Measurements from ENCODE around the gene AJAP1. TPM values are rescaled to one million over a fixed set of nuclear protein-coding genes. Genes with fewer than 3 reads are reported as not detected.

AJAP1 gene
- total RNA-seq, 2 experiments from 2014 or later: not detected

DNA sequence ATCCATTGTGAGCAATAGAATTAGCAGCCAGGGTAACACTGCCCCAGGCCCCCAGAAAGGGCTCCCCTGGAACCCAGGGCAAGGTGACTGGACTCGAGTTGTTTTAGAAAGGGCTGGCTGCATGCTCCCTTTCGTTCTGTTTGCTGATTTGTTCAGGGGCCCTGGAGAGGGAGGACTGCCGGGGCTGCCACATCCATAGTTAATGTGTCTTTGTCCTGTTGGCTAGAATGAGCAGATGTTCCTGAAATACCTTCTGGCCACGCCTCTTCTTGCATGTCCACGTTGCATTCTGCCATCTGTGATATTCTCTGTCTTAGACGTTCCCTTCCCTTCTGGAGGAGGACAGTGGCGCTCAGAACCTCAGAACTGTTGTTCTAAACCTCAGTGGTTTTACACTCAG lies 118.8 kb downstream of the AJAP1 start:
- DNase-seq (no peak), ATAC-seq (no peak)
- Mint-ChIP-seq H3K27me3 (peaks cover 1% of the 10 kb centered on the region), H3K4me1 (no peaks in the 10 kb centered on the region), H3K9me3 (ENCODE audit: low read depth) (no peaks in the 10 kb centered on the region), H3K27ac (no peak overlapping the region), H3K4me3 (no peak overlapping the region), H3K36me3 (ENCODE audit: low read depth) (no peaks in the 10 kb centered on the region)
- CTCF ChIA-PET: no interaction called here
- POLR2A ChIA-PET: no interaction called here
- intact Hi-C loops (cut with DNase I, micrococcal nuclease): no loop called here

DNA sequence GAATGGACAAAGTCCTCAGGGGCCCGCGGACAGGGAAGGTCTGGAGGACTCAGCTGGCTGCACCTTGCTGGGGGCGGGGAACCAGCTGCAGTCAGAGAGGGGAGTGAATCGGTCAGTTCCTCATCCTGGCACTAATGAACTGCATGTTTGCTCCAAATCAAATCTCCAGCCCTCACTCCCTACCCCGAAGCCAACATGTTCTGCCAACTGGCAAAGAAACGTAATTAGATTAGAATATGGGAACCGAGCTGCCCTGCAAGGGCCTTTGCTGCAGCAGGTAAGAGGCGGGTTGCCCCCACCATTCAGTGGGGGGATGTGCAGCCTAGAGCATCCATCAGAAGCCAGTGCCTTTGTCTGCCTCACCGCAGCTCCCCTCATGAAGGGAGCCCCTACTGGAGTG lies 121.1 kb downstream of the AJAP1 start:
- DNase-seq: no peak
- ATAC-seq: no peak
- Mint-ChIP-seq H3K9me3 (ENCODE audit: low read depth) (no peaks in the 10 kb centered on the region), H3K36me3 (ENCODE audit: low read depth) (no peaks in the 10 kb centered on the region), H3K27me3 (peaks cover 1% of the 10 kb centered on the region), H3K4me1 (no peaks in the 10 kb centered on the region), H3K27ac (no peak overlapping the region), H3K4me3 (no peak overlapping the region)
- POLR2A ChIA-PET: no interaction called here
- CTCF ChIA-PET: no interaction called here
- intact Hi-C loops (cut with DNase I, micrococcal nuclease): no loop called here

DNA sequence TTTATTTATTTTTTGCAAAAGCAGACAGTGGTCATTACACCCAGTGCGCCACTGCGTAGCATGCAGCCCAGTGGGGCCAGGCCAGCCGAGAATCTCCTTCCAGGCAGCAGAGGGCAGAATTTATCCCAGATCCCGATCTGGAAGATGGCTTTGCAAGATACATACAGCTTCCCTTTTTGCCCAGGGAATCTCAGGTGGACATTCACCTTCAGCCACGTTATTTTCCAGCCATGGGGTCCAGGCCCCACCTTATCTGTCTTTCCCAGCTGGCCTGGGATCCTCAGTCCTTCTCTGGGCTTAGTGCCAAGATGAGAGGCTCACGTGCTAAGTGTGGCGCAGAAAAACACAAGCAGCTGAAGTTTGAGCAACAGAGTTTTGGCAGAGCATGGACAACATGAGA lies 123.6 kb downstream of the AJAP1 start:
- intact Hi-C loops (cut with DNase I, micrococcal nuclease): no loop called here
- H3K4me3 Mint-ChIP-seq: no peak overlapping the region
- H3K27me3 Mint-ChIP-seq: peaks cover 1% of the 10 kb centered on the region
- H3K9me3 Mint-ChIP-seq (ENCODE audit: low read depth): no peaks in the 10 kb centered on the region
- POLR2A ChIA-PET: no interaction called here
- no peak overlapping the region for H3K27ac Mint-ChIP-seq
- no peaks in the 10 kb centered on the region for H3K36me3 Mint-ChIP-seq (ENCODE audit: low read depth)
- DNase-seq (no peak), ATAC-seq (no peak)
- CTCF ChIA-PET: no interaction called here
- H3K4me1 Mint-ChIP-seq: no peaks in the 10 kb centered on the region

DNA sequence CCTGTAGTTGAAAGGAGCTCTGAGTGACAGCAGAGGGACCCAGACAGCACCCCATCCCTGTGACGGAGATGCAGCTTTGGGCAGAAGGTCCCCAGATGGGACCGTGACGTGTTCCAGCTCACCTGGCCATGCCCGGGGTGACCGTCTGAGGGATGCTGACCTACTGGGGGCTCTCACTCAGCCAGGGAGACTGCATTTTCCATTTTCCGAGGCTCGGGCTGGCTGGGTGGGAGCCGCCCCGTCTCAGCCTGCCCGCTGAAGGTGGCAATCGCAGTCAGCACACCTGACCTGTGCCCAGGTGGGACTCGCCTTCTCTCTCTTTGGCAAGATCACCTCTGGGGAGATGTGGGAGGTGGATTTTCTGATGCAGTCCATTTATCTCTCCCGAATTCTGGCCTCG lies 127.2 kb downstream of the AJAP1 start:
- DNase-seq (no peak), ATAC-seq (no peak)
- Mint-ChIP-seq H3K27ac (no peak overlapping the region), H3K4me3 (no peak overlapping the region), H3K27me3 (no peaks in the 10 kb centered on the region), H3K4me1 (no peaks in the 10 kb centered on the region), H3K36me3 (ENCODE audit: low read depth) (no peaks in the 10 kb centered on the region), H3K9me3 (ENCODE audit: low read depth) (no peaks in the 10 kb centered on the region)
- intact Hi-C loops (cut with DNase I, micrococcal nuclease): no loop called here
- CTCF ChIA-PET: no interaction called here
- POLR2A ChIA-PET: no interaction called here

DNA sequence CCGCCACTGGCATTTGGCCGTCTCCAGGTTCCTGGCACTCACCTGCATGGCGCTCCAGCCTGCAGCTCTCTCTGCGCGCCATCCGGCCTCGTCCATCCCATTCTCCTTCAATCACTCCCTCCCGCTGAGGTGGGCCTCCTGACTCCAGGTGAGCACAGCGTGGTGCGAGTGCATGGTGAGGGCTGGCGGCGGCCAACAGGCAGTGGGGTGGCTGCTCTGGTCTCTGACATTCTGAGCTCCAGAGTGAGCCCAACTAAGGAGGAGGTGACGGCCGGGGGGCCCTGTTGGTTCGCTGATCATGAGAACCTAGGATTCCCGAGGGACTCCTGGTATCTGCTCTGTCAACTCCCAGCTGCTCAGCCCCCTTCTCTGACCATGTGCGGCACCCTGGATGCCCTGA lies 130.4 kb downstream of the AJAP1 start:
- DNase-seq: no peak
- no peak for ATAC-seq
- POLR2A ChIA-PET: no interaction called here
- Mint-ChIP-seq H3K27me3 (peaks cover 7% of the 10 kb centered on the region), H3K36me3 (ENCODE audit: low read depth) (no peaks in the 10 kb centered on the region), H3K27ac (no peak overlapping the region), H3K4me3 (no peak overlapping the region), H3K4me1 (no peaks in the 10 kb centered on the region), H3K9me3 (ENCODE audit: low read depth) (no peaks in the 10 kb centered on the region)
- intact Hi-C loops (cut with DNase I, micrococcal nuclease): no loop called here
- CTCF ChIA-PET: no interaction called here

DNA sequence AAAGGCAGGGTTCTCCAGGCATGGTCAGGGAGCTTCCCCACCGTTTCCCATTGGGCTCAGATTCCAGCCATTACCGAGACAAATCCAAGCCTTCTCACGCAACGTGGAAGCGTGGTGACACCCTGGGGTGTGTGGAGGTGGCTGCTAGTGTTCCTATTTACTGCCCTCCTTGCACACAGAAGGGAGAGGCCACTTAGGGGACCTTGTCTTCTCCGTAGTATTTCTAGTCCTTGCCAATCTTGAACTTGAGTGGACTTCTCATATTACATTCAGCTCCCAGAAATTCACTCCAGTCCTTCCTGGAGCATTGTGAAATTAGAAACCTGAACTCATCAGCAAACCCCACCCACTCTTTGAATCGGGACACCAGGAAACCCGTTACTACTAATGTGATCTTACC lies 131.6 kb downstream of the AJAP1 start:
- H3K4me1 Mint-ChIP-seq: no peaks in the 10 kb centered on the region
- POLR2A ChIA-PET: no interaction called here

DNA sequence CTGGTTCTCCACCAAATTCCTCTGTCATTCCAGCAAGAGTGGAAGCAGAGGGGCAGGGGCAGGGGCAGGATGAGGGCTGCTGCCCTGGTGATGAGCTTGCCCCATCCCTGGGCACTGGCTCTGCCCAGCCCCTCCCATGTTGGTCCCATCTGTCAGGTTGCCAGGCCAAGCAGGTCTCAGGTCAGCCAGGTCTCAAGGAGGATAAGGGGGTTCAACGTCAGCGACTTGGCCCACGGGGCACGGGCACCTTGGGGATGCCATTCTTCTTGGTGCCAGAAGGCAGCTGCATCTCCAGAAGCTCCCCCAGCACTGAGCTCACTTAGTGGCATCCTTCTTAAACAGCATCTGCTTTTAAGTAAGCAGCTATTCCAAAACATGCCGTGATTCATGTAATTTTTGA lies 133.1 kb downstream of the AJAP1 start:
- intact Hi-C loops (cut with DNase I, micrococcal nuclease): no loop called here

More for the DNA sequence above, 131.6 kb downstream of the AJAP1 start:
- no peak for ATAC-seq
- Mint-ChIP-seq H3K9me3 (ENCODE audit: low read depth) (no peaks in the 10 kb centered on the region), H3K27ac (no peak overlapping the region), H3K27me3 (peaks cover 7% of the 10 kb centered on the region), H3K36me3 (ENCODE audit: low read depth) (no peaks in the 10 kb centered on the region), H3K4me3 (no peak overlapping the region)
- DNase-seq: no peak
- intact Hi-C loops (cut with DNase I, micrococcal nuclease): no loop called here
- CTCF ChIA-PET: no interaction called here

DNA sequence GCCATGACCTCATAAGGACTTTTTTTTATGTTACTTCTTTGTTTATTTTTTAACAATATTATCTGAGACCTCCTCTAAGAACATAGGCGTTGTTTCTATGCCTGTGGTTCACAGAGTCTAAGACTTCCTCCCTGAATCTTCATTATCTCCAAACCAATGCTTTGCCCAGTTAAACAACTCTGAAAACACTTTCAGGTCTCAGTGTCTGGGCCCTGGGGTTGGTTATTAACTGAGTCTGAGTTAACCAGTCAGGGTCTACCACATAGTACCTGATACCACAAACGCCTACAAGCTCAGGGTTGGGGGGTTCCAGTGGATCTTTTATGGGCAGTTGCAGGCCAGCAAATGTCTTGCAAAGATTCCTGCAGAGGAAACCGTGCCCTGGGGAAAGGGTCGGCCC lies 138.2 kb downstream of the AJAP1 start:
- no peak for ATAC-seq

More for the DNA sequence above, 133.1 kb downstream of the AJAP1 start:
- ChIA-PET POLR2A (no interaction called here), CTCF (no interaction called here)
- DNase-seq (no peak), ATAC-seq (no peak)
- H3K4me1 Mint-ChIP-seq: no peaks in the 10 kb centered on the region
- H3K4me3 Mint-ChIP-seq: no peak overlapping the region
- H3K9me3 Mint-ChIP-seq (ENCODE audit: low read depth): no peaks in the 10 kb centered on the region
- no peaks in the 10 kb centered on the region for H3K36me3 Mint-ChIP-seq (ENCODE audit: low read depth)
- no peak overlapping the region for H3K27ac Mint-ChIP-seq
- peaks cover 7% of the 10 kb centered on the region for H3K27me3 Mint-ChIP-seq

DNA sequence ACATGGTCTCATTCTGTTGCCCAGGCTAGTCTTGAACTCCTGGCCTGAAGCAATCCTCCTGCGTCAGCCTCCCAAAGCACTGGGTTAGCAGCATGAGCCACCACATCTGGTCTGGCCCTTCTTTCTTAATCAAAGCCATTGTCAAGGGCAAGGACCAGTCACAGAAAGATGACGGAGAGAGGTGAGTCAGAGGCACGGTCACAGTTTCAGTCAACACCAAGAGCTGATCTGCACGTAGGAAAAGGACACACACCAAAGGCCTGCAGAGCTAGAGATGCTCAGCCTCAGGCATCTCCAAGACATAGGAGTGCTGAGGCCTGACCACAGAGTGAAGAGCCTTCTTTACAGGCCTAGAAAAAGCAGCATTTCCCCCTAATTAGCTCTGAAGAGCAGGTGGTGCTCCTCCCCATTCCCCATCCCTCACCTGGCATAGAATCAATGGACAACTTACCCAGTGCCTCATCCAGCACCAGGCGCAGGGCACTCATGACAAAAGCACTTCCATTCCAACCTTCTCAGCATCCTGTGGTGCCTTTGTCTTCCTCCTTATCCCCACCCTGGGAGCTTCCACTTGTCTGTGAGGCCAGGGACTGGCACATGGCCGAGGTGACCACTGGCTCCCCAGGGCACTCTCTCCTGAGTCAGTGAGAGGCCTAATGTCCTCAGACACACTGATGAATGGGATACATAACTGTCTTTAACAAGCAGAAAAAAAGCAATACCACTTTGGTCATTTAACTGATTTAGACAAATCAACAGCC lies 139.8 kb downstream of the AJAP1 start:
- H3K4me3 Mint-ChIP-seq: no peak overlapping the region
- intact Hi-C loops (cut with DNase I, micrococcal nuclease): no loop called here
- H3K27ac Mint-ChIP-seq: no peak overlapping the region
- ChIA-PET CTCF (no interaction called here), POLR2A (no interaction called here)
- H3K27me3 Mint-ChIP-seq: no peaks in the 10 kb centered on the region
- DNase-seq (no peak), ATAC-seq (no peak)
- H3K4me1 Mint-ChIP-seq: no peaks in the 10 kb centered on the region
- no peaks in the 10 kb centered on the region for H3K9me3 Mint-ChIP-seq (ENCODE audit: low read depth)
- H3K36me3 Mint-ChIP-seq (ENCODE audit: low read depth): no peaks in the 10 kb centered on the region

More for the DNA sequence above, 138.2 kb downstream of the AJAP1 start:
- H3K4me1 Mint-ChIP-seq: no peaks in the 10 kb centered on the region
- no peaks in the 10 kb centered on the region for H3K9me3 Mint-ChIP-seq (ENCODE audit: low read depth)
- intact Hi-C loops (cut with DNase I, micrococcal nuclease): no loop called here
- ChIA-PET POLR2A (no interaction called here), CTCF (no interaction called here)
- no peaks in the 10 kb centered on the region for H3K36me3 Mint-ChIP-seq (ENCODE audit: low read depth)
- H3K4me3 Mint-ChIP-seq: no peak overlapping the region
- DNase-seq: no peak
- no peak overlapping the region for H3K27ac Mint-ChIP-seq
- peaks cover 7% of the 10 kb centered on the region for H3K27me3 Mint-ChIP-seq

DNA sequence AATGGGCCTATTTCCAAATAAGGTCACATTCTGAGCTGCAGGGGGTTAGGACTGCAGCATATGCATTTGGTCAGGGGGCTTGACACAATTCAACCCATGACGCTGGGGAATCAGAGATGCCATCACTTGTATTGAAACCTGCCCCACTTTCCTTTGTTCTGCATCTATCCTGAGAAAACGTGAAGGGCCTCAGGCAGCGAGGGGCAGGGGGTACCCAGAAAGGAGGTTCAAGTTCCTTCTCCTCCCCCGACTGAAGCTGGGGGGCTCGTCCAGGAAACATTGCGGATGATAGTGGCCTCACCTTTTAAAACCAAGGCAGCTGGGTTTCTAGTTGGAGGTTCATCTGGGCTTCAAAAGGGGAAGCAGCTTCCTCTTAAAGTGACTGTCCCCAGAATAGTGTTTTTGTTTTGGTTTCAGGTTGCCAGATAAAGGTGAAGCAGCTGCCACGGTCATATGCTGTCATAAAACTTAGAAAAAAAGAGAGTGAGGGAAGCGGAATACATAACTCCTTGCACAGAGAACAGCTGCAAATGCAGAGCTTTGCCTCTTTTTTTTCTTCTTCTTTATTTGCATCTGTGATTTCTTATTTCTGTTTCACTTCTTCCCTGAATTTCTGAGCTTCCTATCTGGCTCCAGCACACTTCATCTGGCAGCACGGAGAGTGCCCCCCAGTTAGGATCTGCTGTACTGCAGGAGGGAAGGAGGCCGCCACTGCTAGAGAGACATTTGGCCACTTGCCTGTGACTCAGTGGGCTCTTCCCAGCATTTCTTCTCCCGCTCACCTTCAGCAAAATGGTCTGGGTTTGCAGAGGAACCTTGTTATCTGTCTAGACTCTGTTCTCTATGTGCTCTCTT lies 142.0 kb downstream of the AJAP1 start:
- Mint-ChIP-seq H3K4me1 (no peaks in the 10 kb centered on the region), H3K36me3 (ENCODE audit: low read depth) (no peaks in the 10 kb centered on the region), H3K9me3 (ENCODE audit: low read depth) (no peaks in the 10 kb centered on the region), H3K27ac (no peak overlapping the region), H3K27me3 (peaks cover 10% of the 10 kb centered on the region), H3K4me3 (no peak overlapping the region)
- ChIA-PET CTCF (no interaction called here), POLR2A (interaction anchor here (0.6 kb wide), 1 partner anchor 48 kb away, joined by 4 read pairs; no protein-coding TSS in a partner anchor)
- DNase-seq: no peak
- ATAC-seq: no peak
- intact Hi-C loops (cut with DNase I, micrococcal nuclease): no loop called here

DNA sequence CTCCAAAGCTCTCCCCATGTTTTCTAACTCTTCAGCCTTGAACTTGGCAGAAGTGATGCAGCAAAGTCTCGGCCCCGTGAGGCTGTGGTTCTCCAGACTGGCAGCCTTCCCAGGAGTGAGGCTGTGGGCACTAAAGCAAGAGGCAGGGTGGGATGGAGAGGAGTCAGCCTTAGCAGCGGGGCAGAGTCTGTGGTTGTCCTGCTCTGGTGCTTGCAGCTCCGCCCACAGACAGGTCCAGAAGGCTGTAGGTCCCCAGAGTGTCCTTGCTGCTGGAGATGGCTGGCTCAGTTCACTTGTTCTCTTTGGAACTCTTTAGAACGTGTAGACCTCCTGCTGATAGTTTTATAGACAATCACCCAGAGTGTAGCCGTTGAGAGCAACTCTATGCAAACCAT lies 142.6 kb downstream of the AJAP1 start:
- Mint-ChIP-seq H3K4me3 (no peak overlapping the region), H3K27ac (no peak overlapping the region), H3K36me3 (ENCODE audit: low read depth) (no peaks in the 10 kb centered on the region), H3K4me1 (no peaks in the 10 kb centered on the region), H3K9me3 (ENCODE audit: low read depth) (no peaks in the 10 kb centered on the region), H3K27me3 (peaks cover 11% of the 10 kb centered on the region)
- DNase-seq (no peak), ATAC-seq (no peak)
- intact Hi-C loops (cut with DNase I, micrococcal nuclease): no loop called here
- POLR2A ChIA-PET: interaction anchor here (0.6 to 0.7 kb wide), 2 partner anchors 48 to 53 kb away, joined by 3 to 4 read pairs; no protein-coding TSS in a partner anchor
- CTCF ChIA-PET: interaction anchor here (0.5 kb wide), 1 partner anchor 12 kb away, joined by 4 read pairs; no protein-coding TSS in a partner anchor

DNA sequence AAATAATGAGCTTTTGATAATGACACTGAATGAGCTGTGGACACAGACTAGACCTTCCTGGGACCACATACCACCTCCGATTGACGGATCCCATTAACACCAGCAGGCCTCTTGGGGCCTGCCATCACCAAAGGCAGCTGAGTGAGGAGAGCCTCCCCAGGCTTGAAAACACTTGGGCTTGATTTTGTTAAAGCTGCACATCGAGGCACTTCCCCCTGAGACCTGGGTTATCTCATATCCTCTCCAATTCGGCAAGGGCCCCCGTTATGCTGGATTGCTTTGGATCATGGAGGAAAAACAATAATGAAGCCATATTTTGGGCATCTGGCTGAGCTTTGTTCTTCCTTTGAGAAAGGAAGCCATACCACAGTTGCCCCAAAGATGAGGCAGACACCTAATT lies 143.0 kb downstream of the AJAP1 start:
- ChIA-PET CTCF (interaction anchor here (0.5 kb wide), 1 partner anchor 11 kb away, joined by 4 read pairs; no protein-coding TSS in a partner anchor), POLR2A (interaction anchor here (0.7 kb wide), 1 partner anchor 54 kb away, joined by 3 read pairs; no protein-coding TSS in a partner anchor)
- ATAC-seq (no peak), DNase-seq (no peak)
- Mint-ChIP-seq H3K27ac (no peak overlapping the region), H3K4me1 (no peaks in the 10 kb centered on the region), H3K9me3 (ENCODE audit: low read depth) (no peaks in the 10 kb centered on the region), H3K36me3 (ENCODE audit: low read depth) (no peaks in the 10 kb centered on the region), H3K27me3 (peaks cover 12% of the 10 kb centered on the region), H3K4me3 (no peak overlapping the region)
- intact Hi-C loops (cut with DNase I, micrococcal nuclease): no loop called here

Measured in activated CD4-positive, alpha-beta T cell treated with anti-CD3 and anti-CD28 coated beads for 36 hours (primary cell).